ENCODE results near the gene NSA2. TPM values are rescaled to one million over a fixed set of nuclear protein-coding genes. Genes with fewer than 3 reads are reported as not detected.

The NSA2 gene
- 109 and 112 TPM in 2 replicates for total RNA-seq

GRCh38 chr5:74766849-74767578 lies at the start of gene NSA2, which contains the start of gene GFM2:
TSS of gene NSA2 (plus strand) at chr5:74767249. CDS start at chr5:74767361, 112 bp downstream.
TSS of gene GFM2 (minus strand) at chr5:74767117. CDS start at chr5:74763742, 3,375 bp downstream.

Other genes with a start within 250 kb of the NSA2 start
- gene ENC1, start 126.5 kb upstream of the NSA2 start, total RNA-seq: 14.0 and 27.2 TPM in 2 replicates
- gene HEXB, start 82.0 kb upstream of the NSA2 start, total RNA-seq: 68.0 and 99.3 TPM in 2 replicates
- 28.3 and 32.2 TPM in 2 replicates for gene GFM2, start 132 bp upstream of the NSA2 start, total RNA-seq
- gene FAM169A, start 99.1 kb downstream of the NSA2 start, total RNA-seq: 4.8 and 14.0 TPM in 2 replicates